ENCODE results near the gene FZD10.

- TF ChIP-seq CTCF (IDR thresholded peaks at IDR 0.05) (no peak), POLR2A (IDR thresholded peaks at IDR 0.05) (no peak)
These were observed 8.3 kb downstream of the FZD10 start for GRCh38 chr12:130170611-130171010.

Measured in adrenal gland (tissue), 5 donors.